HepG2 (cell line): ENCODE measurements around the gene PRR29. TPM values are rescaled to one million over a fixed set of nuclear protein-coding genes. Genes with fewer than 3 reads are reported as not detected.
A peak's percentile ranks its signal among the peaks of the same experiment; 100 is the strongest.

Experiments used
- ATAC-seq: fragments of 200-7000 bp; cut with Tn5 transposase; 3 replicates; pipeline ENCODE4 v1.9.1; 2020; ENCODE audit warnings: mild to moderate bottlenecking, moderate library complexity
- BruUV-seq: library from RNA; stranded (reverse); fragments of 400-500 nt; replicated peaks from 2 replicates; lab custom pipeline; 2021; lab: Mats Ljungman, UMichigan
- CTCF ChIA-PET: fragments of 300-600 bp; formaldehyde crosslinking; extraction: SDS; loops from one replicate; lab custom pipeline; 2021; ENCODE audit warnings: low total read pairs, inconsistent platforms, low intra/inter-chr PET ratio; lab: Yijun Ruan, JAX
- POLR2A ChIA-PET: fragments of 350-600 bp; sonication (Branson Sonifier 250); formaldehyde crosslinking; loops from one replicate; lab custom pipeline; 2020; ENCODE audit warnings: antibody characterized with exemption, inconsistent platforms; lab: Yijun Ruan, JAX
- DNase-seq: peaks from one replicate; pipeline ENCODE4 v3.0.0-alpha.2; 2015; ENCODE audit warnings: low spot score
- FAIRE-seq: peaks from 3 replicates; lab custom pipeline; 2011; peaks lifted over from hg19 to GRCh38; lab: Jason Lieb, UNC
- H2AFZ ChIP-seq: one replicate; pipeline ENCODE4 v1.6.1; 2011; ENCODE audit warnings: low read length, inconsistent platforms
- H3K27ac ChIP-seq: fragments of 300-600 bp; 3 replicates; pipeline ENCODE4 v1.8.0; 2011; ENCODE audit warnings: mixed run types, mild to moderate bottlenecking, mixed read lengths, low read length, inconsistent platforms; ENCODE audit not compliant: insufficient read depth; ENCODE audit errors: extremely low read length
- H3K27me3 ChIP-seq, 2 experiments: fragments of 200-600 bp in 1 of 2; 2 replicates in 1 of 2; 3 replicates in 1 of 2; pipeline versions ENCODE4 v1.6.0 to v1.8.0; 2011; ENCODE audit warnings: low read length in 2 of 2, mild to moderate bottlenecking in 2 of 2, moderate library complexity in 2 of 2, inconsistent platforms in 1 of 2; ENCODE audit not compliant: insufficient read depth in 2 of 2, control insufficient read depth in 1 of 2
- H3K36me3 ChIP-seq, 2 experiments: fragments of 200-600 bp in 1 of 2; replicated peaks in 1 of 2; 2 replicates in 1 of 2; 3 replicates in 1 of 2; pipeline versions ENCODE4 v1.5.1 to v1.8.0; 2011; ENCODE audit warnings: low read length in 2 of 2, inconsistent platforms in 1 of 2; ENCODE audit not compliant: insufficient read depth in 2 of 2, control insufficient read depth in 1 of 2
- H3K4me1 ChIP-seq: 2 replicates; pipeline ENCODE4 v1.5.1; 2012; ENCODE audit warnings: low read length, inconsistent platforms; ENCODE audit not compliant: insufficient read depth
- H3K4me2 ChIP-seq: 2 replicates; pipeline ENCODE4 v1.6.0; 2011; ENCODE audit warnings: low read depth, low read length, inconsistent platforms
- H3K4me3 ChIP-seq, 3 experiments: fragments of 200-600 bp in 1 of 3; sonication (generic), shearing (Covaris generic) in 1 of 3; replicated peaks in 1 of 3; 2 replicates each; pipeline ENCODE4 v1.5.1; 2011 to 2016; ENCODE audit warnings: low read length in 3 of 3, inconsistent platforms in 2 of 3, low read depth in 2 of 3, mild to moderate bottlenecking in 2 of 3, control low read depth in 1 of 3, mixed read lengths in 1 of 3; ENCODE audit not compliant: insufficient read depth in 1 of 3
- H3K79me2 ChIP-seq: one replicate; pipeline ENCODE4 v1.6.1; 2011; ENCODE audit warnings: low read length, inconsistent platforms; ENCODE audit not compliant: insufficient read depth
- H3K9ac ChIP-seq: 2 replicates; pipeline ENCODE4 v1.6.0; 2011; ENCODE audit warnings: mild to moderate bottlenecking, low read depth, low read length, inconsistent platforms; ENCODE audit not compliant: insufficient read depth
- H3K9me3 ChIP-seq: 2 replicates; pipeline ENCODE4 v1.5.1; 2012; ENCODE audit warnings: mild to moderate bottlenecking, low read length
- H4K20me1 ChIP-seq: 2 replicates; pipeline ENCODE4 v1.6.0; 2011; ENCODE audit warnings: inconsistent platforms, mild to moderate bottlenecking, low read length, moderate library complexity; ENCODE audit not compliant: insufficient read depth
- ARID5B ChIP-seq: IDR thresholded peaks from 2 replicates; pipeline ENCODE4 v1.4.0; 2020; ENCODE audit warnings: mild to moderate bottlenecking, missing genetic modification reagents
- GMEB2 ChIP-seq: IDR thresholded peaks from 2 replicates; pipeline ENCODE4 v1.6.1; 2016; ENCODE audit warnings: missing biosample characterization, missing genetic modification reagents, low read depth
- NFYB ChIP-seq: sonication (generic); formaldehyde crosslinking; IDR thresholded peaks from 2 replicates; pipeline ENCODE4 v1.4.0; 2020; ENCODE audit warnings: missing genetic modification reagents
- SKI ChIP-seq: fragments of 450-650 bp; IDR thresholded peaks from one replicate; pipeline ENCODE4 v1.6.1; 2018; ENCODE audit warnings: mild to moderate bottlenecking; ENCODE audit not compliant: partially characterized antibody
- ZNF142 ChIP-seq: sonication (generic); formaldehyde crosslinking; IDR thresholded peaks from 2 replicates; pipeline ENCODE4 v1.4.0; 2020; ENCODE audit warnings: missing genetic modification reagents
- ZNF605 ChIP-seq: sonication (generic); formaldehyde crosslinking; IDR thresholded peaks from 2 replicates; pipeline ENCODE4 v1.8.0; 2022; ENCODE audit warnings: mild to moderate bottlenecking, missing genetic modification reagents
- ZSCAN22 ChIP-seq: sonication (generic); formaldehyde crosslinking; IDR thresholded peaks from 2 replicates; pipeline ENCODE4 v1.4.0; 2020; ENCODE audit warnings: mild to moderate bottlenecking, missing genetic modification reagents
- WGBS: methylation state at CpG from one replicate; pipeline ENCODE4 v1.1.6; 2017; ENCODE audit warnings: low lambda C conversion rate; 5-methylcytosine and 5-hydroxymethylcytosine counted together
- in situ Hi-C: cut with HindIII; loops from 2 replicates; pipeline ENCODE4 v1.10.0; 2017; ENCODE audit warnings: low pct_unique_long_range_greater_than_20kb; ENCODE audit not compliant: extremely low pct_ligation_motif_present
- intact Hi-C: fragments of 100-400 bp; cut with micrococcal nuclease; formaldehyde crosslinking; loops from one replicate; pipeline ENCODE4 v1.10.0; 2022; ENCODE audit not compliant: unreplicated experiment
- polyA plus RNA-seq, 8 experiments: library from polyadenylated mRNA; depleted of rRNA in 3 of 8; stranded (reverse) in 7 of 8; unstranded in 1 of 8; fragments of >200 nt; fragmentation: Illumina TruSeq in 4 of 8; extraction: Trizol in 4 of 8; gene quantifications; 2 replicates each; pipeline versions ENCODE4 v1.2.1 to v1.2.3, GENCODE V29; 2011 to 2016; ENCODE audit warnings: low read depth in 4 of 8, missing spikeins in 1 of 8, mixed read lengths in 1 of 8; ENCODE audit not compliant: insufficient read depth in 1 of 8
- total RNA-seq, 5 experiments: library from RNA; depleted of rRNA; stranded (reverse); fragments of >200 nt; fragmentation: Illumina TruSeq; extraction: Trizol; gene quantifications; 2 replicates each; pipeline ENCODE4 v1.2.3, GENCODE V29; 2016; ENCODE audit warnings: low read depth in 1 of 5

The PRR29 gene
- total and polyA plus RNA-seq, 2 of the 13 experiments (the other 11 are each of a cell fraction or from before 2014, with no cell fraction given) = 0.07 to 0.20 TPM

GRCh38 chr17:63955791-63956190 is 42.4 kb upstream of the PRR29 start (continued):
- TF ChIP-seq GMEB2 (CRISPR knock-in tag) (no peak), NFYB (no peak), ZSCAN22 (CRISPR knock-in tag) (no peak)
- TF ChIP-seq, all 625 proteins: peak for 0

GRCh38 chr17:63956296-63956920 is 41.7 kb upstream of the PRR29 start:
- no peak overlapping the region for H3K4me2 ChIP-seq
- H3K79me2 ChIP-seq = no peaks in the 10 kb centered on the region
- H3K9me3 ChIP-seq = no peaks in the 10 kb centered on the region
- no peak overlapping the region for H3K4me3 ChIP-seq
- H4K20me1 ChIP-seq = no peaks in the 10 kb centered on the region
- DNase-seq (peak; percentile 90), ATAC-seq (peak; percentile 66), FAIRE-seq (peak; percentile 81)
- no peak overlapping the region for H3K27ac ChIP-seq
- BruUV-seq = no TSS peak
- H3K27me3 ChIP-seq = peaks cover 12 to 43% of the 10 kb centered on the region in 2 experiments; a peak in 3 of 5 replicates
- ChIA-PET CTCF (no interaction called here), POLR2A (interaction anchor here (1.2 to 1.5 kb wide), 2 partner anchors 10 to 128 kb away, joined by 3 to 6 read pairs; no protein-coding TSS in a partner anchor)
- H2AFZ ChIP-seq = no peak overlapping the region
- intact Hi-C loops = no loop called here
- peaks cover 17% of the 10 kb centered on the region for H3K4me1 ChIP-seq
- H3K36me3 ChIP-seq = no peaks in the 10 kb centered on the region
- 36% methylated on average over 4 of the region's 5 CpGs for WGBS
- in situ Hi-C loops = no loop called here
- no peak overlapping the region for H3K9ac ChIP-seq
- peak; percentile 46 for TF ChIP-seq SKI
- TF ChIP-seq ZNF605 (CRISPR knock-in tag) = peak; percentile 75; the same call in 1 of the 2 replicates
- TF ChIP-seq ARID5B (CRISPR knock-in tag) = peak; percentile 88
- TF ChIP-seq ZNF142 (CRISPR knock-in tag) = no peak
